MM.1S (cell line): ENCODE data around the gene NUFIP2.

Source experiments
- DNase-seq: peaks from one replicate; pipeline ENCODE4 v3.0.0-alpha.2; 2015
- H2AFZ ChIP-seq: fragments of 300-600 bp; sonication (generic); 2 replicates; pipeline ENCODE4 v1.6.0; 2016; ENCODE audit warnings: antibody characterized with exemption, low read length
- H3F3A ChIP-seq: fragments of 300-600 bp; sonication (generic); 2 replicates; pipeline ENCODE4 v1.6.1; 2016; ENCODE audit warnings: mild to moderate bottlenecking, antibody characterized with exemption, low read length, moderate library complexity, mixed read lengths; ENCODE audit not compliant: insufficient read depth
- H3K27ac ChIP-seq: fragments of 300-600 bp; sonication (generic); 2 replicates; pipeline ENCODE4 v1.5.1; 2016; ENCODE audit warnings: mild to moderate bottlenecking, low read length
- H3K27me3 ChIP-seq: fragments of 300-600 bp; sonication (generic); replicated peaks from 2 replicates; pipeline ENCODE4 v1.6.0; 2016; ENCODE audit warnings: low read length; ENCODE audit not compliant: insufficient read depth
- H3K36me3 ChIP-seq: fragments of 300-600 bp; sonication (generic); replicated peaks from 2 replicates; pipeline ENCODE4 v1.6.1; 2016; ENCODE audit warnings: mild to moderate bottlenecking, low read length, mixed read lengths; ENCODE audit not compliant: insufficient read depth
- H3K4me1 ChIP-seq: fragments of 300-600 bp; sonication (generic); 2 replicates; pipeline ENCODE4 v1.6.1; 2016; ENCODE audit warnings: low read length, mixed read lengths
- H3K4me2 ChIP-seq: fragments of 300-600 bp; sonication (generic); 2 replicates; pipeline ENCODE4 v1.6.0; 2016; ENCODE audit warnings: low read depth, low read length
- H3K4me3 ChIP-seq: fragments of 300-600 bp; sonication (generic); 2 replicates; pipeline ENCODE4 v1.5.1; 2016; ENCODE audit warnings: low read length, mixed read lengths
- H3K79me2 ChIP-seq: fragments of 300-600 bp; sonication (generic); 2 replicates; pipeline ENCODE4 v1.6.1; 2016; ENCODE audit warnings: mixed run types, low read length, mixed read lengths
- H3K9ac ChIP-seq: fragments of 300-600 bp; sonication (generic); 2 replicates; pipeline ENCODE4 v1.6.1; 2016; ENCODE audit warnings: low read length, mixed read lengths
- H3K9me2 ChIP-seq: fragments of 300-600 bp; sonication (generic); replicated peaks from 2 replicates; pipeline ENCODE4 v1.6.1; 2016; ENCODE audit warnings: mild to moderate bottlenecking, low read length, mixed read lengths; ENCODE audit not compliant: insufficient read depth
- H3K9me3 ChIP-seq: fragments of 300-600 bp; sonication (generic); replicated peaks from 2 replicates; pipeline ENCODE4 v1.6.1; 2016; ENCODE audit warnings: mild to moderate bottlenecking, low read length, mixed read lengths; ENCODE audit not compliant: insufficient read depth
- H4K20me1 ChIP-seq: fragments of 300-600 bp; sonication (generic); 2 replicates; pipeline ENCODE4 v1.6.1; 2016; ENCODE audit warnings: mild to moderate bottlenecking, low read length, moderate library complexity, mixed read lengths; ENCODE audit not compliant: insufficient read depth
- CTCF ChIP-seq: fragments of 300-600 bp; sonication (generic); IDR thresholded peaks from 2 replicates; pipeline ENCODE4 v1.5.1; 2016; ENCODE audit warnings: antibody characterized with exemption, low read length, mixed read lengths
- EZH2 ChIP-seq: fragments of 300-600 bp; sonication (generic); optimal IDR thresholded peaks from 2 replicates; pipeline ENCODE3; 2017; ENCODE audit warnings: low read depth, mild to moderate bottlenecking, antibody characterized with exemption, low read length, mixed read lengths
- EZH2phosphoT487 ChIP-seq: fragments of 300-600 bp; sonication (generic); IDR thresholded peaks from 2 replicates; pipeline ENCODE4 v1.6.1; 2018; ENCODE audit warnings: antibody characterized with exemption, low read length

NUFIP2 gene

GRCh38 chr17:29243792-29244191 lies 50.2 kb downstream of the NUFIP2 start:
- H4K20me1 ChIP-seq = no peaks in the 10 kb centered on the region
- peaks cover 11% of the 10 kb centered on the region; the same call in 1 of the 2 replicates for H3K4me1 ChIP-seq
- H3K79me2 ChIP-seq = no peaks in the 10 kb centered on the region
- H3K9me2 ChIP-seq = no peaks in the 10 kb centered on the region
- H2AFZ ChIP-seq = no peak overlapping the region
- H3K9me3 ChIP-seq = no peaks in the 10 kb centered on the region
- no peaks in the 10 kb centered on the region for H3F3A ChIP-seq
- no peak overlapping the region for H3K9ac ChIP-seq
- DNase-seq = no peak
- no peaks in the 10 kb centered on the region for H3K36me3 ChIP-seq
- H3K27ac ChIP-seq = no peak overlapping the region
- no peaks in the 10 kb centered on the region for H3K27me3 ChIP-seq
- H3K4me2 ChIP-seq = no peak overlapping the region
- no peak overlapping the region for H3K4me3 ChIP-seq
- no peak for TF ChIP-seq EZH2
- TF ChIP-seq CTCF = peak; percentile 38

- peaks cover 11% of the 10 kb centered on the region; the same call in 1 of the 2 replicates for H3K4me1 ChIP-seq
- no peak overlapping the region for H3K27ac ChIP-seq
- TF ChIP-seq EZH2phosphoT487 = no peak
- no peak for TF ChIP-seq EZH2
- TF ChIP-seq CTCF = no peak
- no peak overlapping the region for H3K4me2 ChIP-seq
- H3K27me3 ChIP-seq = no peaks in the 10 kb centered on the region
- no peak overlapping the region for H3K4me3 ChIP-seq
- no peaks in the 10 kb centered on the region for H4K20me1 ChIP-seq
- H2AFZ ChIP-seq = no peak overlapping the region
- H3K9me2 ChIP-seq = no peaks in the 10 kb centered on the region
- no peaks in the 10 kb centered on the region for H3F3A ChIP-seq
- H3K9me3 ChIP-seq = no peaks in the 10 kb centered on the region
- no peak for DNase-seq
- H3K9ac ChIP-seq = no peak overlapping the region
- H3K36me3 ChIP-seq = no peaks in the 10 kb centered on the region
- no peaks in the 10 kb centered on the region for H3K79me2 ChIP-seq
Measured at GRCh38 chr17:29242790-29243189, 51.2 kb downstream of the NUFIP2 start.

- Histone ChIP-seq H3K79me2 (no peaks in the 10 kb centered on the region), H3K4me2 (no peak overlapping the region), H3F3A (no peaks in the 10 kb centered on the region), H3K9ac (no peak overlapping the region), H3K9me2 (no peaks in the 10 kb centered on the region), H2AFZ (no peak overlapping the region), H3K27ac (no peak overlapping the region), H3K4me1 (peaks cover 11% of the 10 kb centered on the region; the same call in 1 of the 2 replicates), H3K36me3 (no peaks in the 10 kb centered on the region), H4K20me1 (no peaks in the 10 kb centered on the region), H3K4me3 (no peak overlapping the region), H3K9me3 (no peaks in the 10 kb centered on the region), H3K27me3 (no peaks in the 10 kb centered on the region)
- TF ChIP-seq CTCF (no peak), EZH2 (no peak), EZH2phosphoT487 (no peak)
- DNase-seq = no peak
Measured at GRCh38 chr17:29242051-29242450, 51.9 kb downstream of the NUFIP2 start.
